Liver (tissue), 9 donors: ENCODE results near the gene SLC2A4RG. TPM values are rescaled to one million over a fixed set of nuclear protein-coding genes. Genes with fewer than 3 reads are reported as not detected.

Experiments used
- DNase-seq: peaks from one replicate; pipeline ENCODE4 v3.0.0-alpha.2; 2017; ENCODE audit warnings: low spot score
- H3K27ac ChIP-seq, 2 donors: one replicate each; pipeline ENCODE4 v1.7.0; 2013; ENCODE audit warnings: inconsistent platforms in 2 of 2, low read length in 2 of 2, control low read depth in 1 of 2, low read depth in 1 of 2, mild to moderate bottlenecking in 1 of 2
- H3K27me3 ChIP-seq, 4 donors: one replicate each; pipeline versions ENCODE4 v1.6.1 to v1.7.0; 2013; ENCODE audit warnings: low read length in 3 of 4, inconsistent platforms in 1 of 4, mild to moderate bottlenecking in 1 of 4, moderate library complexity in 1 of 4; ENCODE audit not compliant: control insufficient read depth in 4 of 4, insufficient read depth in 4 of 4
- H3K36me3 ChIP-seq, 4 donors: one replicate each; pipeline versions ENCODE4 v1.6.1 to v1.7.0; 2013; ENCODE audit warnings: low read length in 3 of 4, mild to moderate bottlenecking in 3 of 4, low read depth in 1 of 4, moderate library complexity in 1 of 4; ENCODE audit not compliant: control insufficient read depth in 4 of 4, insufficient read depth in 3 of 4
- H3K4me1 ChIP-seq, 4 donors: one replicate each; pipeline versions ENCODE4 v1.6.1 to v1.7.0; 2013; ENCODE audit warnings: low read length in 3 of 4, mild to moderate bottlenecking in 3 of 4, moderate library complexity in 1 of 4; ENCODE audit not compliant: control insufficient read depth in 4 of 4, insufficient read depth in 4 of 4
- H3K4me3 ChIP-seq, 3 donors: one replicate each; pipeline versions ENCODE4 v1.6.1 to v1.7.0; 2013; ENCODE audit warnings: low read length in 3 of 3, control low read depth in 1 of 3, low read depth in 1 of 3, mild to moderate bottlenecking in 1 of 3
- H3K9ac ChIP-seq, 2 donors: one replicate each; pipeline ENCODE4 v1.7.0; 2013; ENCODE audit warnings: low read length in 2 of 2, mild to moderate bottlenecking in 2 of 2, moderate library complexity in 2 of 2, control low read depth in 1 of 2, low read depth in 1 of 2
- H3K9me3 ChIP-seq, 4 donors: one replicate each; pipeline versions ENCODE4 v1.6.1 to v1.7.0; 2013; ENCODE audit warnings: low read length in 3 of 4; ENCODE audit not compliant: control insufficient read depth in 4 of 4
- EGR1 ChIP-seq, 2 donors: IDR thresholded peaks; 2 replicates each; pipeline ENCODE4 v1.6.1; 2016 to 2018; ENCODE audit warnings: antibody characterized with exemption in 2 of 2, low read depth in 2 of 2
- FOXA1 ChIP-seq: IDR thresholded peaks from 2 replicates; pipeline ENCODE4 v1.6.1; 2016; ENCODE audit warnings: antibody characterized with exemption
- FOXA2 ChIP-seq: IDR thresholded peaks from 2 replicates; pipeline ENCODE4 v1.6.1; 2016; ENCODE audit warnings: antibody characterized with exemption
- GABPA ChIP-seq, 2 donors: IDR thresholded peaks in 1 of 2; conservative IDR thresholded peaks in 1 of 2; 2 replicates each; pipeline ENCODE4 v1.6.1; 2016; ENCODE audit warnings: antibody characterized with exemption in 2 of 2, mild to moderate bottlenecking in 1 of 2, moderate library complexity in 1 of 2
- HNF4A ChIP-seq, 2 donors: conservative IDR thresholded peaks; 2 replicates each; pipeline ENCODE4 v1.6.1; 2016; ENCODE audit warnings: antibody characterized with exemption in 2 of 2, mild to moderate bottlenecking in 2 of 2
- HNF4G ChIP-seq: IDR thresholded peaks from 2 replicates; pipeline ENCODE4 v1.6.1; 2016; ENCODE audit warnings: antibody characterized with exemption
- JUND ChIP-seq, 2 donors: IDR thresholded peaks; 2 replicates each; pipeline ENCODE4 v1.6.1; 2016; ENCODE audit warnings: antibody characterized with exemption in 2 of 2
- NR2F2 ChIP-seq: IDR thresholded peaks from 2 replicates; pipeline ENCODE4 v1.6.1; 2016; ENCODE audit warnings: antibody characterized with exemption
- RAD21 ChIP-seq, 2 donors: IDR thresholded peaks; 2 replicates each; pipeline ENCODE4 v1.6.1; 2016; ENCODE audit warnings: antibody characterized with exemption in 2 of 2, mild to moderate bottlenecking in 2 of 2
- RXRA ChIP-seq, 2 donors: IDR thresholded peaks; 2 replicates each; pipeline ENCODE4 v1.6.1; 2017 to 2018; ENCODE audit warnings: antibody characterized with exemption in 2 of 2, mild to moderate bottlenecking in 1 of 2
- SP1 ChIP-seq: IDR thresholded peaks from 2 replicates; pipeline ENCODE4 v1.6.1; 2018; ENCODE audit warnings: antibody characterized with exemption, mild to moderate bottlenecking
- TAF1 ChIP-seq: conservative IDR thresholded peaks from 2 replicates; pipeline ENCODE4 v1.6.1; 2016; ENCODE audit warnings: antibody characterized with exemption, mild to moderate bottlenecking
- YY1 ChIP-seq: IDR thresholded peaks from 2 replicates; pipeline ENCODE4 v1.6.1; 2016; ENCODE audit warnings: antibody characterized with exemption, mild to moderate bottlenecking
- WGBS: extraction: QIAGEN DNeasy Blood & Tissue Kit; methylation state at CpG from one replicate; pipeline ENCODE4 v1.1.7; 2013; 5-methylcytosine and 5-hydroxymethylcytosine counted together
- polyA plus RNA-seq, 2 donors: library from polyadenylated mRNA; stranded (reverse) in 1 of 2; unstranded in 1 of 2; fragments of 200-250 nt in 1 of 2; fragments of >200 nt in 1 of 2; fragmentation: Nextera tagmentation in 1 of 2; extraction: Ambion mirVana in 1 of 2; gene quantifications; one replicate each; pipeline versions ENCODE4 v1.2.1 to v1.2.3, GENCODE V29; 2013 to 2015
- total RNA-seq, 2 donors: library from RNA; depleted of rRNA; stranded (reverse); fragments of >200 nt; gene quantifications; one replicate each; pipeline ENCODE4 v1.2.3, GENCODE V29; 2014
- TF ChIP-seq, protein P1 (sequence below): IDR thresholded peaks from 2 replicates; pipeline ENCODE4 v1.6.1; 2016; ENCODE audit warnings: antibody characterized with exemption
- TF ChIP-seq, protein P2 (sequence below): IDR thresholded peaks from 2 replicates; pipeline ENCODE4 v1.6.1; 2016; ENCODE audit warnings: antibody characterized with exemption
- TF ChIP-seq, protein P3 (sequence below): IDR thresholded peaks from 2 replicates; pipeline ENCODE4 v1.6.1; 2016; ENCODE audit warnings: antibody characterized with exemption
- TF ChIP-seq, protein P4 (sequence below): fragments of 150-350 bp; IDR thresholded peaks from 2 replicates; pipeline ENCODE4 v1.5.1; 2017; ENCODE audit warnings: improper control_type of control experiment, low read depth, low read length; ENCODE audit not compliant: missing input control
- TF ChIP-seq, protein P5 (sequence below): IDR thresholded peaks from 2 replicates; pipeline ENCODE4 v1.6.1; 2016; ENCODE audit warnings: antibody characterized with exemption, mild to moderate bottlenecking
- donor health status: healthy.
- donor health status: healthy.
- donor health status: healthy.
- donor health status: healthy.
- donor health status: healthy.

The SLC2A4RG gene
- total and polyA plus RNA-seq, 4 donors = 22.2 to 39.7 (median 29.4) TPM

DNA sequence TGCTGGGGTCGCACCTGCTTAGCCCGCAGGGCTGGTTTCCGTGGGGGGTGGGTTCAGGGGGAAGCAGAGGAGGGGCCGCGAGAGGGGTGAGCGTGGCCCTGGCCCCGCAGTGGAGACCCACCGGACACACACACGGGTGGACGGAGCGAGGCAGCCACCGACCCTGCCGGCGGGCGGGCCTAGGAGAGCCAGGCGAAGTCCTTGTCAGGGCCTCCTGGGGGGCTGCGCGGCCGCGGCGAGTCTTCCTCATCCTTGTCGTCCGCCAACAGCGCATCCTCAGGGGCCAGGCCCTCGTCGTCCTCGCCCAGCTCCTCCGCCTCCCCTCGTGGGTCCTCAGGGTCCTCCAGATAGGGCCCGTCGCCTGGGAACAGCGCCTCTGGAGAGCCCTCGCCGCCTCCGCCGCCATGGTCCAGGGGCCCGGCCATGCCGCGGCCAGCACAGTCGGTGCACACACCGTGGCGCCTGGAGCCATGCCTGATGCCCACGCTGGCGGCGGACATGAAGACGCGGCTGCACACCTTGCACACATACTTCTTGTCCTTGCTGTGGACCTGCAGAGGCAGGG is 7.3 kb downstream of the SLC2A4RG start:
- no peak for DNase-seq
- Histone ChIP-seq H3K4me3 (no peak overlapping the region), H3K4me1 (peaks cover 5 to 25% (median 18%) of the 10 kb centered on the region in 4 donors), H3K27ac (no peak overlapping the region), H3K9ac (no peak overlapping the region), H3K27me3 (no peaks in the 10 kb centered on the region), H3K9me3 (no peaks in the 10 kb centered on the region), H3K36me3 (no peaks in the 10 kb centered on the region)
- TF ChIP-seq GABPA (IDR thresholded peaks at IDR 0.05 in 1 of 2, conservative IDR thresholded peaks at IDR 0.05 in 1 of 2) (no peak), EGR1 (IDR thresholded peaks at IDR 0.05; ENCODE audit: low read depth in 2 of 2) (no peak), SP1 (no peak), RAD21 (IDR thresholded peaks at IDR 0.05) (no peak), HNF4G (no peak), FOXA2 (no peak), JUND (IDR thresholded peaks at IDR 0.05) (no peak), YY1 (no peak), FOXA1 (no peak), RXRA (IDR thresholded peaks at IDR 0.05) (no peak), TAF1 (no peak), NR2F2 (no peak), HNF4A (conservative IDR thresholded peaks at IDR 0.05) (no peak)
- TF ChIP-seq, protein P1, sequence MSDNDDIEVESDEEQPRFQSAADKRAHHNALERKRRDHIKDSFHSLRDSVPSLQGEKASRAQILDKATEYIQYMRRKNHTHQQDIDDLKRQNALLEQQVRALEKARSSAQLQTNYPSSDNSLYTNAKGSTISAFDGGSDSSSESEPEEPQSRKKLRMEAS = no peak
- TF ChIP-seq, protein P2, sequence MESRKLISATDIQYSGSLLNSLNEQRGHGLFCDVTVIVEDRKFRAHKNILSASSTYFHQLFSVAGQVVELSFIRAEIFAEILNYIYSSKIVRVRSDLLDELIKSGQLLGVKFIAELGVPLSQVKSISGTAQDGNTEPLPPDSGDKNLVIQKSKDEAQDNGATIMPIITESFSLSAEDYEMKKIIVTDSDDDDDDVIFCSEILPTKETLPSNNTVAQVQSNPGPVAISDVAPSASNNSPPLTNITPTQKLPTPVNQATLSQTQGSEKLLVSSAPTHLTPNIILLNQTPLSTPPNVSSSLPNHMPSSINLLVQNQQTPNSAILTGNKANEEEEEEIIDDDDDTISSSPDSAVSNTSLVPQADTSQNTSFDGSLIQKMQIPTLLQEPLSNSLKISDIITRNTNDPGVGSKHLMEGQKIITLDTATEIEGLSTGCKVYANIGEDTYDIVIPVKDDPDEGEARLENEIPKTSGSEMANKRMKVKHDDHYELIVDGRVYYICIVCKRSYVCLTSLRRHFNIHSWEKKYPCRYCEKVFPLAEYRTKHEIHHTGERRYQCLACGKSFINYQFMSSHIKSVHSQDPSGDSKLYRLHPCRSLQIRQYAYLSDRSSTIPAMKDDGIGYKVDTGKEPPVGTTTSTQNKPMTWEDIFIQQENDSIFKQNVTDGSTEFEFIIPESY = no peak
- TF ChIP-seq, protein P3, sequence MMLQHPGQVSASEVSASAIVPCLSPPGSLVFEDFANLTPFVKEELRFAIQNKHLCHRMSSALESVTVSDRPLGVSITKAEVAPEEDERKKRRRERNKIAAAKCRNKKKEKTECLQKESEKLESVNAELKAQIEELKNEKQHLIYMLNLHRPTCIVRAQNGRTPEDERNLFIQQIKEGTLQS = no peak
- TF ChIP-seq, protein P4, sequence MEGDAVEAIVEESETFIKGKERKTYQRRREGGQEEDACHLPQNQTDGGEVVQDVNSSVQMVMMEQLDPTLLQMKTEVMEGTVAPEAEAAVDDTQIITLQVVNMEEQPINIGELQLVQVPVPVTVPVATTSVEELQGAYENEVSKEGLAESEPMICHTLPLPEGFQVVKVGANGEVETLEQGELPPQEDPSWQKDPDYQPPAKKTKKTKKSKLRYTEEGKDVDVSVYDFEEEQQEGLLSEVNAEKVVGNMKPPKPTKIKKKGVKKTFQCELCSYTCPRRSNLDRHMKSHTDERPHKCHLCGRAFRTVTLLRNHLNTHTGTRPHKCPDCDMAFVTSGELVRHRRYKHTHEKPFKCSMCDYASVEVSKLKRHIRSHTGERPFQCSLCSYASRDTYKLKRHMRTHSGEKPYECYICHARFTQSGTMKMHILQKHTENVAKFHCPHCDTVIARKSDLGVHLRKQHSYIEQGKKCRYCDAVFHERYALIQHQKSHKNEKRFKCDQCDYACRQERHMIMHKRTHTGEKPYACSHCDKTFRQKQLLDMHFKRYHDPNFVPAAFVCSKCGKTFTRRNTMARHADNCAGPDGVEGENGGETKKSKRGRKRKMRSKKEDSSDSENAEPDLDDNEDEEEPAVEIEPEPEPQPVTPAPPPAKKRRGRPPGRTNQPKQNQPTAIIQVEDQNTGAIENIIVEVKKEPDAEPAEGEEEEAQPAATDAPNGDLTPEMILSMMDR = no peak
- TF ChIP-seq, protein P5, sequence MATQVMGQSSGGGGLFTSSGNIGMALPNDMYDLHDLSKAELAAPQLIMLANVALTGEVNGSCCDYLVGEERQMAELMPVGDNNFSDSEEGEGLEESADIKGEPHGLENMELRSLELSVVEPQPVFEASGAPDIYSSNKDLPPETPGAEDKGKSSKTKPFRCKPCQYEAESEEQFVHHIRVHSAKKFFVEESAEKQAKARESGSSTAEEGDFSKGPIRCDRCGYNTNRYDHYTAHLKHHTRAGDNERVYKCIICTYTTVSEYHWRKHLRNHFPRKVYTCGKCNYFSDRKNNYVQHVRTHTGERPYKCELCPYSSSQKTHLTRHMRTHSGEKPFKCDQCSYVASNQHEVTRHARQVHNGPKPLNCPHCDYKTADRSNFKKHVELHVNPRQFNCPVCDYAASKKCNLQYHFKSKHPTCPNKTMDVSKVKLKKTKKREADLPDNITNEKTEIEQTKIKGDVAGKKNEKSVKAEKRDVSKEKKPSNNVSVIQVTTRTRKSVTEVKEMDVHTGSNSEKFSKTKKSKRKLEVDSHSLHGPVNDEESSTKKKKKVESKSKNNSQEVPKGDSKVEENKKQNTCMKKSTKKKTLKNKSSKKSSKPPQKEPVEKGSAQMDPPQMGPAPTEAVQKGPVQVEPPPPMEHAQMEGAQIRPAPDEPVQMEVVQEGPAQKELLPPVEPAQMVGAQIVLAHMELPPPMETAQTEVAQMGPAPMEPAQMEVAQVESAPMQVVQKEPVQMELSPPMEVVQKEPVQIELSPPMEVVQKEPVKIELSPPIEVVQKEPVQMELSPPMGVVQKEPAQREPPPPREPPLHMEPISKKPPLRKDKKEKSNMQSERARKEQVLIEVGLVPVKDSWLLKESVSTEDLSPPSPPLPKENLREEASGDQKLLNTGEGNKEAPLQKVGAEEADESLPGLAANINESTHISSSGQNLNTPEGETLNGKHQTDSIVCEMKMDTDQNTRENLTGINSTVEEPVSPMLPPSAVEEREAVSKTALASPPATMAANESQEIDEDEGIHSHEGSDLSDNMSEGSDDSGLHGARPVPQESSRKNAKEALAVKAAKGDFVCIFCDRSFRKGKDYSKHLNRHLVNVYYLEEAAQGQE = no peak
- 93% methylated on average over 47 of the region's 47 CpGs for WGBS
